Thyroid gland (tissue), 4 donors: ENCODE measurements around the gene ADGRF3. TPM values are rescaled to one million over a fixed set of nuclear protein-coding genes. Genes with fewer than 3 reads are reported as not detected.
A peak's percentile ranks its signal among the peaks of the same experiment; 100 is the strongest.
"Not testable (repeated sequence)": the region's sequence is repeated elsewhere in the genome, so short reads cannot be mapped to it uniquely, and the experiment has no call there.

Experiments used
- DNase-seq, 2 donors: peaks; one replicate each; pipeline ENCODE4 v3.0.0-alpha.2; 2019
- H3K27ac ChIP-seq, 3 donors: fragments of 200-600 bp; sonication (generic); 1 replicate in 2 of 3; 2 replicates in 1 of 3; pipeline ENCODE4 v1.5.1; 2016 to 2019; ENCODE audit warnings: mild to moderate bottlenecking in 1 of 3, moderate library complexity in 1 of 3
- H3K27me3 ChIP-seq: fragments of 200-600 bp; sonication (generic); one replicate; pipeline ENCODE4 v1.5.1; 2019
- H3K36me3 ChIP-seq, 2 donors: fragments of 200-600 bp; sonication (generic); one replicate each; pipeline ENCODE4 v1.5.1; 2016 to 2019
- H3K4me1 ChIP-seq, 2 donors: fragments of 200-600 bp; sonication (generic); one replicate each; pipeline ENCODE4 v1.5.1; 2017 to 2019
- H3K4me3 ChIP-seq, 3 donors: fragments of 200-600 bp; sonication (generic); replicated peaks in 1 of 3; 1 replicate in 2 of 3; 2 replicates in 1 of 3; pipeline ENCODE4 v1.5.1; 2016; ENCODE audit warnings: mild to moderate bottlenecking in 1 of 3
- H3K9me3 ChIP-seq: fragments of 200-600 bp; sonication (generic); one replicate; pipeline ENCODE4 v1.5.1; 2017
- CTCF ChIP-seq, 6 experiments: fragments of 200-600 bp in 3 of 6; fragments of 450-650 bp in 3 of 6; sonication (generic) in 3 of 6; IDR thresholded peaks; one replicate each; pipeline ENCODE4 v1.5.1; 2016 to 2019; ENCODE audit warnings: antibody characterized with exemption in 6 of 6, mild to moderate bottlenecking in 2 of 6, inconsistent platforms in 1 of 6, moderate library complexity in 1 of 6
- POLR2A ChIP-seq, 2 donors: fragments of 450-650 bp; IDR thresholded peaks; one replicate each; pipeline ENCODE4 v1.6.1; 2017; ENCODE audit warnings: antibody characterized with exemption in 2 of 2, mild to moderate bottlenecking in 2 of 2, moderate library complexity in 1 of 2
- whole genome bisulfite sequencing, 2 donors: methylation state at CpG; one replicate each; pipeline ENCODE4 v1.1.5; 2017; 5-methylcytosine and 5-hydroxymethylcytosine counted together
- intact Hi-C: fragments of 100-400 bp; cut with DNase I; formaldehyde crosslinking; loops from one replicate; pipeline ENCODE4 v1.15.1; 2023
- total RNA-seq, 4 donors: library from RNA; depleted of rRNA; stranded (reverse); fragments of >200 nt; gene quantifications; one replicate each; pipeline ENCODE4 v1.2.3, GENCODE V29; 2016

The ADGRF3 gene
- total RNA-seq, 4 donors from 2014 or later, result 0.15 to 0.38 TPM; not detected in 2

GRCh38 chr2:26384597-26384996, 38.0 kb upstream of the ADGRF3 start:
- peaks cover 0 to 10% of the 10 kb centered on the region in 2 donors for H3K4me1 ChIP-seq
- no peak for TF ChIP-seq CTCF (IDR thresholded peaks at IDR 0.05)
- TF ChIP-seq POLR2A (IDR thresholded peaks at IDR 0.05), result no peak
- H3K27ac ChIP-seq, result no peak overlapping the region
- no peak for DNase-seq
- H3K4me3 ChIP-seq, result no peak overlapping the region
- no peaks in the 10 kb centered on the region for H3K36me3 ChIP-seq
- H3K9me3 ChIP-seq, result no peaks in the 10 kb centered on the region
- H3K27me3 ChIP-seq, result no peaks in the 10 kb centered on the region
- intact Hi-C loops, result no loop called here

- Histone ChIP-seq H3K4me3 (no peak overlapping the region), H3K4me1 (peaks cover 0 to 10% of the 10 kb centered on the region in 2 donors), H3K27ac (no peak overlapping the region), H3K36me3 (no peaks in the 10 kb centered on the region), H3K9me3 (no peaks in the 10 kb centered on the region), H3K27me3 (no peaks in the 10 kb centered on the region)
- 94 to 95% methylated on average over 9 of the region's 9 CpGs for whole genome bisulfite sequencing, 2 donors
- intact Hi-C loops, result no loop called here
- TF ChIP-seq POLR2A (IDR thresholded peaks at IDR 0.05) (no peak), CTCF (IDR thresholded peaks at IDR 0.05) (no peak)
- no peak for DNase-seq
These were observed 37.6 kb upstream of the ADGRF3 start for GRCh38 chr2:26384183-26384582.

GRCh38 chr2:26382564-26382963, 36.0 kb upstream of the ADGRF3 start:
- DNase-seq, result peak; percentile 55 to 60
- no peak for TF ChIP-seq CTCF (IDR thresholded peaks at IDR 0.05)
- no peak for TF ChIP-seq POLR2A (IDR thresholded peaks at IDR 0.05)
- intact Hi-C loops, result no loop called here
- H3K27me3 ChIP-seq, result no peaks in the 10 kb centered on the region
- peaks cover 0 to 10% of the 10 kb centered on the region in 2 donors for H3K4me1 ChIP-seq
- H3K36me3 ChIP-seq, result no peaks in the 10 kb centered on the region
- WGBS, 2 donors, result 35 to 51% methylated on average over 3 of the region's 3 CpGs
- peak overlapping the region; percentile 18 to 41 (median 41) for H3K27ac ChIP-seq
- no peak overlapping the region for H3K4me3 ChIP-seq
- H3K9me3 ChIP-seq, result no peaks in the 10 kb centered on the region

- WGBS, 2 donors, result 91% methylated on average over 2 of the region's 2 CpGs
- no peak for DNase-seq
- Histone ChIP-seq H3K27me3 (no peaks in the 10 kb centered on the region), H3K4me1 (peaks cover 0 to 10% of the 10 kb centered on the region in 2 donors), H3K27ac (no peak overlapping the region), H3K4me3 (no peak overlapping the region), H3K9me3 (no peaks in the 10 kb centered on the region), H3K36me3 (no peaks in the 10 kb centered on the region)
- intact Hi-C loops, result no loop called here
- TF ChIP-seq CTCF (IDR thresholded peaks at IDR 0.05) (no peak), POLR2A (IDR thresholded peaks at IDR 0.05) (no peak)
These were observed 33.7 kb upstream of the ADGRF3 start for GRCh38 chr2:26380281-26380680.

- no peaks in the 10 kb centered on the region for H3K36me3 ChIP-seq
- no peak for TF ChIP-seq CTCF (IDR thresholded peaks at IDR 0.05)
- no peak for TF ChIP-seq POLR2A (IDR thresholded peaks at IDR 0.05)
- H3K27me3 ChIP-seq, result no peaks in the 10 kb centered on the region
- WGBS, 2 donors, result 96 to 100% methylated on average over 1 of the region's 1 CpG
- intact Hi-C loops, result no loop called here
- H3K27ac ChIP-seq, result no peak overlapping the region
- H3K9me3 ChIP-seq, result no peaks in the 10 kb centered on the region
- DNase-seq, result no peak
- H3K4me3 ChIP-seq, result no peak overlapping the region
- H3K4me1 ChIP-seq, result peaks cover 0 to 8% of the 10 kb centered on the region in 2 donors
These were observed 30.2 kb upstream of the ADGRF3 start for GRCh38 chr2:26376799-26377198.

- H3K4me3 ChIP-seq, H3K27ac ChIP-seq, H3K4me1 ChIP-seq, DNase-seq, H3K27me3 ChIP-seq, intact Hi-C loops, H3K9me3 ChIP-seq, H3K36me3 ChIP-seq: not testable (repeated sequence)
- no CpG with 5 or more reads among the region's 31 CpGs for WGBS, 2 donors
These were observed 24.3 kb upstream of the ADGRF3 start for GRCh38 chr2:26370909-26371308.

GRCh38 chr2:26369664-26370063, 23.1 kb upstream of the ADGRF3 start:
- 55 to 78% methylated on average over 2 of the region's 2 CpGs for WGBS, 2 donors
- H3K27me3 ChIP-seq, intact Hi-C loops, H3K27ac ChIP-seq, DNase-seq, H3K36me3 ChIP-seq, H3K9me3 ChIP-seq, H3K4me3 ChIP-seq, H3K4me1 ChIP-seq: not testable (repeated sequence)
